GM18511 (cell line): Measurements from ENCODE around the gene FAM171A2.

Source experiments
- ATAC-seq: cut with Tn5 transposase; IDR thresholded peaks from one replicate; pipeline ENCODE4 v1.9.1; 2021; ENCODE audit warnings: mild to moderate bottlenecking, moderate library complexity; ENCODE audit not compliant: unreplicated experiment

The FAM171A2 gene

GRCh38 chr17:44309472-44309871, 54.2 kb downstream of the FAM171A2 start:
- ATAC-seq: no peak

- ATAC-seq: no peak
Measured at GRCh38 chr17:44308865-44309264, 54.8 kb downstream of the FAM171A2 start.

- ATAC-seq: no peak
Measured at GRCh38 chr17:44308320-44308818, 55.3 kb downstream of the FAM171A2 start, which contains the start of gene RUNDC3A. Gene RUNDC3A, plus strand, starts transcription at chr17:44308601. Its CDS starts 232 bp downstream, at chr17:44308833.

- ATAC-seq: no peak
Measured at GRCh38 chr17:44307387-44308186, 56.1 kb downstream of the FAM171A2 start.

- no peak for ATAC-seq
Measured at GRCh38 chr17:44304651-44305050, 59.0 kb downstream of the FAM171A2 start.
